GM19099 (cell line): ENCODE measurements around the gene GSG1.

Experiments used
- POLR2A ChIP-seq: IDR thresholded peaks from 3 replicates; pipeline ENCODE4 v1.6.1; 2011; ENCODE audit warnings: low read depth; ENCODE audit not compliant: insufficient read length; ENCODE audit errors: extremely low read depth

Gene GSG1

GRCh38 chr12:13084898-13085640, 18.4 kb downstream of the GSG1 start:
- TF ChIP-seq POLR2A, result no peak

GRCh38 chr12:13082861-13083260, 20.6 kb downstream of the GSG1 start:
- no peak for TF ChIP-seq POLR2A

GRCh38 chr12:13080266-13080665, 23.2 kb downstream of the GSG1 start:
- no peak for TF ChIP-seq POLR2A

GRCh38 chr12:13079440-13079906, 24.0 kb downstream of the GSG1 start:
- no peak for TF ChIP-seq POLR2A

- no peak for TF ChIP-seq POLR2A
These were observed 27.5 kb downstream of the GSG1 start for GRCh38 chr12:13075786-13076570.

GRCh38 chr12:13075118-13075480, 28.4 kb downstream of the GSG1 start:
- TF ChIP-seq POLR2A, result no peak

GRCh38 chr12:13074396-13075117, 28.9 kb downstream of the GSG1 start:
- no peak for TF ChIP-seq POLR2A

- TF ChIP-seq POLR2A, result no peak
These were observed 30.3 kb downstream of the GSG1 start for GRCh38 chr12:13073173-13073572.

- no peak for TF ChIP-seq POLR2A
These were observed 31.9 kb downstream of the GSG1 start for GRCh38 chr12:13071305-13072280.

- no peak for TF ChIP-seq POLR2A
These were observed 34.1 kb downstream of the GSG1 start for GRCh38 chr12:13069380-13069779.

- no peak for TF ChIP-seq POLR2A
These were observed 36.1 kb downstream of the GSG1 start for GRCh38 chr12:13067322-13067721.

- TF ChIP-seq POLR2A, result no peak
These were observed 37.0 kb downstream of the GSG1 start for GRCh38 chr12:13066459-13066858.

GRCh38 chr12:13066014-13066413, 37.5 kb downstream of the GSG1 start:
- no peak for TF ChIP-seq POLR2A

- TF ChIP-seq POLR2A, result no peak
These were observed 40.8 kb downstream of the GSG1 start for GRCh38 chr12:13062669-13063068.

GRCh38 chr12:13061377-13061776, 42.1 kb downstream of the GSG1 start:
- no peak for TF ChIP-seq POLR2A

- no peak for TF ChIP-seq POLR2A
These were observed 42.9 kb downstream of the GSG1 start for GRCh38 chr12:13060581-13060980.
